GOT3 (cell line): Measurements from ENCODE around the gene ACSBG1.
A peak's percentile ranks its signal among the peaks of the same experiment; 100 is the strongest.
"Not testable (repeated sequence)": the region's sequence is repeated elsewhere in the genome, so short reads cannot be mapped to it uniquely, and the experiment has no call there.

ENCODE experiments used
- DNase-seq: peaks from one replicate; lab custom pipeline; 2025; ENCODE audit warnings: mixed read lengths; lab: John Stamatoyannopoulos, UW

ACSBG1 gene

DNA sequence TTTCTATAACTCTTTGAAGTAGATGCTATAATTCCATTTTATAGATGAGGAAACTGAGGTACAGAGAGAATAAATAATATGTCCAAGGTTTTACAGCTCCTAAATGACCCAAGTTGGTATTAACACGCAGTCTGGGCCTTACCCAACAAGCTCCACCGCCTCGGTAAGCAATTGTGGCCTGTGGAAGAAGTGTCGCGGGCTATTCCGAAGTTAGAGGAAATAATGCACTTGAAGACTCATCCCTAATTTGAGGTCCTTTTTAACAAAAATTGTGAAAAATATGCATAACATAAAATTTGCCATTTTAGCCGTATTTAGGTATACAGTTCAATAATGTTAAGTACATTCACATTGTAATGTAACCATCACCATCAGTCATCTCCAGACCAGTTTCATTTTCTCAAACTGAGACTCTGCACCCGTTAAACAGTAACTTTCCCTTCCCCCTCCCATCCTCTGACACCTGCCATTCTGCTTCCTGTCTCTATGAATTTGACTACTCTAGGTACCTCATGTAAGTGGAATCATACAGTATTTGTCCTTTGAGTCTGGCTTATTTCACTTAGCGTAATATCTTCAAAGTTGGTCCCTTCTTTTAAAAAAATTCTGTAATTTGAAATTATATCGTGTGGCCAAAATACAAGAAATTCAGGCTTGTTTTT, 67.0 kb downstream of the ACSBG1 start:
- no peak for DNase-seq

DNA sequence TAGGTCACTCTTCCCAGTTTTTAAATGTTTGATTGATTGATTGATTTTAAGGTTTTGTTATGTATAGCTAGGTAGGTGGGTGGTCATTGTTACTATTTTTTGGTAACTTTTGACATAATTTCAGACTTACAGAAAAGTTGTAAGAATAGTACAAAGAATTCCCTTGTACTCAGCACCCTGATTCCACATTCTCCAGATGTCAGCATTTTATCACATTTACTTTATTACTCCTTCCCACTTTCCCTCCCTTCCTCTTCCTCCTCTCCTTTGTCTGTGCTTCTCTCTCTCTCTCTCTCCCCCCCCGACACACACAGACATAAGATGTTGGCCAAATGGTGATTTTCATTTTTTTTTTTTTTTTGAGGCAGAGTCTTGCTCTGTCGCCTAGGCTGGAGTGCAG, 70.4 kb downstream of the ACSBG1 start:
- no peak for DNase-seq

DNA sequence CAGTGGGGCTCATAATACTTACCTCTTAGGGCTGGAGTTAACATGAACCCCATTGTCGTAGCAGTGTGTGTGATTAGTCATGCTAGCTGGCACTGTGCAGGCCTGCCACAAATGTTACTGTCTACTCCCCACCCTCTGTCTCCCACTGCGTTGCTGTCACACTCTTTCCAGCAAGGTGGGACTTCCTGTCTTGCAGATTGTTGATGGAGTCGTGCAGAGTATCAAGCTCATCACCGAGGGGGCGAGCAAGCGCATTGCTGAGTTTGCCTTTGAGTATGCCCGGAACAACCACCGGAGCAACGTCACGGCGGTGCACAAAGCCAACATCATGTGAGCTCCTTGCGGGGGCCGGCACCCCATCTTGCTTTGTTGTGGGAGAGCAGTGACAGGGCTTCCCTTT, 72.3 kb downstream of the ACSBG1 start:
- DNase-seq = no peak

DNA sequence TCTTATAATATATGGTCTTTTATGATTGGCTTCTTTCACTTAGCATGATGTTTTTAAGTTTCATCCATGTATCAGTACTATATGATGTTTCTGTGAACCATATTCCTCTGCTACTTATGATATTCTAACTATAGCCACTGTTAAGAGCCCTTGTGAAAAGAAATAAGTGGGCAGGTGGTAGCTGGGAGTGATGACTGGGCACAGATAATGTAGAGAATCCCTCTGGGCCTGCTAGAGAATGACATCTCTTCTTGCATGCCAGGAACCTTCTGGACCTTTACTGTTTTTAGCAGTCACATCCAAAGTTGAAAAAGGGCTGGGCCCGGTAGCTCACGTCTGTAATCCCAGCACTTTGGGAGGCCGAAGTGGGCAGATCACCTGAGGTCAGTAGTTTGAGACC, 75.0 kb downstream of the ACSBG1 start:
- DNase-seq = no peak

DNA sequence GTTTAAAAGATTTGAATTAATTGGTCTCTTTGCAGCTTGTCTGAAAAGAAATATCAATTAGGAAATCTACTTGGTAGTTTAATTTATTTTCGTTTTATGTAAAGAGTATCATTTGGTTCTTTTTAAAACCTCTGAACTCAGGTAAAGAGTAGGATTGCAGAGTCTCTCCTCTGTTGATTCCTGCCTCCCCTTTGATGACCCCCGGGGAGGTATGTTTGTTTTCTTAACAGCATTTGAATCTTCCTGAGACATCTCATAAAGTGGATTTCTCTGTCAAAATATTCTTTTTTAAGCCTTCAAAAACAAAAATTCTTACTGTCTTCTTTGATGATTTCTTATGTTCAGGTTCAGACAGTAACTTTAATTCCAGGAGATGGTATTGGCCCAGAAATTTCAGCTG, 77.2 kb downstream of the ACSBG1 start:
- no peak for DNase-seq

DNA sequence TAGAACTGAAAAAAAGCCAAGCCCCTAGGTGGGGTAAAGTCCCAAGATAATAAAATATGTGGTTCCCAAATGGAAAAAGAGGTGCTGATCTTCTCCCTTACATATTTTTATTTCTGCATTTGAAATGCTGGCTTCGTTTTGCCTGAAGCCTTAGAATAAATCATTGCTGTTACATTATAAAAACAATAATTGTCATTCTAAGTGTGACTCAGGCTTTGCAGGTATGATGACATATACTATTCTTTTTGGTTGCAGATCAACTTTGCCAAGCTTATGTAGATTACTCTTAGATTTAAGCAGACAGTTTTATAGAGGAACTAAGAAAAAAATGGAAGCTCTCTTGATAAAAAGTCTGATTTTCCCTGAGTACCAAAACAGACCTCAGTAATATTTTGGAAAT, 77.7 kb downstream of the ACSBG1 start:
- DNase-seq = no peak

DNA sequence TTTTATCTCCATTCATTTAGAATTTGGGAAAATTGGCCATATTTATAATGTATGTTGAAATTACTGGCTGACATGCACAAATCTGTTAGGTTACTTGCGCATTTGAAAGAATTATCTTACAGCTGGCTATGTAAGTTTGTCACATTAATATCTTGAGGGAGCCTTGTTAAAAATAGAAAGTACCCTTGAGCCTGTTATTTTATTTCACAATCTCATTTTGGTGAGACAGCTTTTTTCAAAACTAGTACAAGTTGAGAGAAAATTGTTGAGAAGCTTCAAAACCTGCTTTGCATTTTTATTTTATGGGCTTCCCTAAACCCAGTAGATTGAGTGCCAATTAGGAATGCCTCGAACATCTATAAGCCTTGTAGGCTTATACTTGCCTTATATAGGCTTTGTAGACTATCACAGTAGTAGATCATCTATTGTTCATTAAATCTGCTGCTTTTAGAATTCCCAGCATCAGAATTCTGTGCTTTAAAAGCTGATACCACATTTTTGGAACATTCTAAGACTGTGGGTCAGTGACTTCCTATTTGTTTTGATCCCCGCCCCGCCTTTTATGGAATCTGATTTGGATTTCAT, 78.9 kb downstream of the ACSBG1 start:
- DNase-seq = no peak

DNA sequence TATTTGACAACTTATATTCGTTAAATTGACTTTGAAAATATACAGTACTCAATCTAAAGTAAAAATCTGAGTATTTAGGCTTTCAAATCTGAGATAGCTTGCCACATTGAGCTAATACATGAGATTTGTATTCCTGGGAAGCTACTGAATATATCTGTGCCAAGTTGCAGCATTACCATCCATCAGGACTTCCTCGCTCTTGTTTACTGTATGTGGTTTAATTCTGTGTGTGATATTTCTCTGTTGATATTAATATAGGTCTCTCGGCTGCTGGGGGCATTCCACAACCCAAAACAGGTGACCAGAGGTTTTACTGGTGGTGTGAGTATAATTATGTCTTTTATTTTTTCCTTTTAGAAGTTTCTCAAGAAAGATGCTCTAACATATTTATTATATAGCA, 79.4 kb downstream of the ACSBG1 start:
- no peak for DNase-seq

DNA sequence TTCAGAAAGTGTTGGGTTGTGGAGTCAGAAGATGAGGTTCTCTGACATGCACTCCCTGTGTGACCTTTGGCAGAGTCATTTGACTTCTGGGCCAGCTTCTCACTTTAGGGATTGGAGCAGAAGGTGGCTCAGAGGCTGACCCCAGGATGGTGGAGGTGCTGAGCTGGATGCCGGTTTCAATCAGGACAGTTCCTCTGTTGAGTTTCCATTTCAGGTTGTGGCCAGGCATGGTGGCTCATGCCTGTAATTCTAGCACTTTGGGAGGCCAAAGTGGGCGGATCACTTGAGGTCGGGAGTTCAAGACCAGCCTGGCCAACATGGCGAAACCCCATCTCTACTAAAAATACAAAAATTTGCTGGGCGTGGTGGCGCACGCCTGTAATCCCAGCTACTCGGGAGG, 83.3 kb downstream of the ACSBG1 start:
- not testable (repeated sequence) for DNase-seq

DNA sequence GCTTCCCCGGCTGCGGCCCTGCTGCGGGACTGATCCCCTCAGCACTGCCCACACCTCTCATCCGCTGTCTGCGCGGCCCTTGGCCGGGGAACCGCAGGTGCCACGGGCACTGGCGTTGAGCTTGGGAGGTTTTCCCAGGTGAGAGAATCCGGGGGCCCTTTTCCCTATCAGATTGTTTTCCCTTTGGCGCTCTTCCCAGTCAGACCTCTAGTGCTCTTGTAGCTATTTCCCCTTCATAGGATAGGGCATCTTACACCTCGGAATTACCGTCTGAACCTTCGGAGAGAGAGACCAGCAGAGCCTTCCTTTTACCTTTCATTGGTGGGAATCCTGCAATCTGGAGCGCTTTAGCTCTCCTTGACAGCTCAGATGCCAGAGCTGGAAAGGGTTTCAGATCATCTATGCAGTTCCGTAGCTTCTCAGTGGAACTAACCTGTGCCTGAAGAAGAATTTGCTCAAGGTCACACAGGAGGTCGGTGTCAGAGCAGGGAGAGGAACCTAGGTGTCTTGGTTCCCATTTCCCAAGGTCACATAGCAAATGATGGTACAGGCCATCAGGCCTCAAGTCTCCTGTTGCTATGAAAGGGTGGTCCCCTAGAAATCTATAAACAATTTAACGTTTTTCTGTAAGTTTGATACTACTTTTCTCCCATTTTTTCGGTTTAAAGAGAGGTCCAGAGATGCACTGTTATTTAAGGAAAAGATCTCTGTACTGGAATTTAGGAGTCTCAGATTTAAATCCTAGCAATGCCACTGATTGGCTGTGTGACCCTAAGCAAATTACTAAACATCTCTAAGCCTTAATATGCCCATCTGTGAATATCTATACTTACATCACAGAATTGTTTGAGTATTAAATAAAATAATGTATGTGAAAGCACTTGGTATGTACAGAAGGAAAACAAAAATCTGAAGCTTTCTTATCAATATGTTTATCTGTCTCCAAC, 84.3 kb downstream of the ACSBG1 start:
- no peak for DNase-seq

DNA sequence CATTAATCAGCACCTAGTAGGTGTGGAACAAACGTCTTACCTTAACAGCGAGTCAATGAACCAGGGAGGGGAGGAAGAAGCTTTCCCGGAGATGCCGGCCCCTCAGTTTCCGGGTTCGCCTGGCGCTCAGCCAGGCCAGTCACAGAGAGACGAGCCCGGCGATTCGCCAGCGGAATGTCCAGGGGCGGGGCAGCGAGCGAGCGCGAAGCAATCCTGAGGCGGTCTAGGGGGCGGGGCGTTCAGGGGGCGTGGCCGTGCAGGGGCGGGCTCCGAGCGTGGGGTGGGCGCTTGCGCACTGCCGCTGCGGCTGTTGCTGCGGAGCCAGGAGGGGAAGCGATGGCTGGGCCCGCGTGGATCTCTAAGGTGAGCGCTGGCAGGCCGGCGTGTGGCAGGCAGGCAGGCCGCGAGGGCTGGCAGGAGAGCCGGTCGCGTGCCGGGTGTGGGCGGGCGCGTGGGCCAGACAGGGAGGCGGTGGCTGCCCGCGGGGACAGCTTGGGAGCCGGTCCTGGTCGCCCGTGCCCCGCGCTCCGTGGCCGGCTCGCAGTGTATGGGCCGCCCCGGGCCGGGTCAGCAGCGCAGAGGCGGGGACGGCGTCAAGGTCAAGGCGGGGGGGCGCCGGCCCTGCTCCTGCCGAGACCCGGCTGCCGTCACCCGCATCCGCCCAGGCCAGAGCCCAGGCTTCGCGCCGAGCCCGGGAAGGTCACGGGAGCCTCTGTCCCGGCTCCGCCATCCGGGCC, 85.1 kb downstream of the ACSBG1 start, which contains the start of gene IDH3A:
TSS of gene IDH3A (plus strand) at position 295 of the 737 bp plus-strand sequence. CDS start at position 337, 42 bp downstream.
- peak; percentile 96 for DNase-seq

DNA sequence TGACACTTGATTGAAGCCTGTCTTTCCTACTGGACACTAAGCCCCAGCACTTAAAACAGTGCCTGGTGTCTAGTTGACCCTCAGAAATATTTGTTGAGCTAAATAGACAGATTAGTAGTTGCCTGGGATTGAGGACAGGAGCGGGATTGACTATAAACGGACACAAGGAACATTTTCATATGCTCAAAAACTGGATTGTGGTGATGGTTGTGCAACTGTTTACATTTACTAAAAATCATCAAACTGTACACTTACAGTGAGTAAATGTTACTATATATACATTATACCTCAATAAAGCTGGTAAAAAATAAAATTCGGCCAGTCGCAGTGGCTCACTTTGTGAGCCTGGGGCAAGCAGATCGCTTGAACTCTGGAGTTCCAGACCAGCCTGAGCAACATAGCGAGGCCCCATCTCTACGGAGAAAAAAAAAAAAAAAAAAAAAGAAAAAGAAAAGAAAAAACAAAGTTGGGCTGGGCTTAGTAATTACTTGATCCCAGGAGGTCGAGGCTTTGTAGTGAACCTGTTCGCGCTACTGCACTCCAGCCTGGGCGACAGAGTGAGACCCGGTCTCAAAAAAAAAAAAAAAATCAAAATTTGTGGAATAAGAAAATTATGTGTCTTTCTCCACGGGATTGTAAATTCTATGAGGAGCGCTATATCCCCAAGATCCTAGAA, 85.8 kb downstream of the ACSBG1 start:
- no peak for DNase-seq

DNA sequence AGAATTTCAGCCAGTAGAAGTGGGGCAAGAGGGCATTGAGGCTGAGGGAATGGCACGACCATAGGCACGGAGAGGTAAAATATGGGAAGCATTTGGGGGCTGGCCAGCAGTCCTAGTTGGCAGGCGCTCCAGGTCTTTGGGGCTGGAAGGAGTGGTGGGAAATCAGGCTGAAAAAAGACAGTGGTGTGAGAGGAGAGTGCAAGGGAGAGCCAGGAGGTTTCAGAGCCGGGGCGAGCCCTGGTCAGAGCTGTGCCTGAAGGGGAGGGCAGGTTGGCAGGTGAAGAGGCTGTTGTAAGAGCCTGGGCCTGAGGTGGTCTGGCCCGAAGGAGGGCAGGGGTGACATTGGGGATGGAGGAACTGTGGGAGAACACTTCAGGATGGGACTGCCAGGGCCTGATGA, 86.8 kb downstream of the ACSBG1 start:
- no peak for DNase-seq

DNA sequence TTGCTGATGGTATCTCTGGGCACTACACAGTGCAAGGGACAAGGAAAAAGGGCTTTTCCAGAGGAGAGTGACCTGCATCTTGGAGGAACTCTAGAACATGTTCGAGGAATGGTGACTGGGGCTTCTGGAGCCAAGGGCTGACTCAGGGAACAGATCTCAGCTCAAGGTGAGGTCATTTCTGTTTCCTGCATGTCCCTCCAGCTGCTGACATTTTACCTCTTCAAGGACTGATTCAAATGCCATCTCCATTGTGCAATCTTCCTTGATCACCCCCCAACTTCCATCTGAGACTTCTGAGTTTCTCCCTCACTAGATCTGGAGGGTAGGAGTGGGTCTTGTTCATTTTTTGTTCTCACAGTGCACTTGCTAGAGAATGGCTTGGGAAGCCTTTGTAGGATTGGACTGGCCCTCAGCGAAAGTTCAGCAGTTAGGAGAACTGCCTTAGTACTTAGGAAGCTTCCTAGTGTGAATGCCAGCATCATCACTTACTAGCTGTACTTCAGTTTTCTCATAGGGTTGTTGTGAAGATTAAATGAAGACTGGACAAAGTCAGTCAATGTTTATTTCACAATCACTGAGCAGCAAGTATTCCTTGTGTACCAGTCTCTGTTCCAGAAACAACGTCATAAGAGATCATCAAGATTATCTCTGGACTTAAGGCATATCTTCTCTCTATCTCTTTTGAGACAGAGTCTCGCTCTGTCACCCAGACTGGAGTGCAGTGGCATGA, 87.8 kb downstream of the ACSBG1 start:
- no peak for DNase-seq

DNA sequence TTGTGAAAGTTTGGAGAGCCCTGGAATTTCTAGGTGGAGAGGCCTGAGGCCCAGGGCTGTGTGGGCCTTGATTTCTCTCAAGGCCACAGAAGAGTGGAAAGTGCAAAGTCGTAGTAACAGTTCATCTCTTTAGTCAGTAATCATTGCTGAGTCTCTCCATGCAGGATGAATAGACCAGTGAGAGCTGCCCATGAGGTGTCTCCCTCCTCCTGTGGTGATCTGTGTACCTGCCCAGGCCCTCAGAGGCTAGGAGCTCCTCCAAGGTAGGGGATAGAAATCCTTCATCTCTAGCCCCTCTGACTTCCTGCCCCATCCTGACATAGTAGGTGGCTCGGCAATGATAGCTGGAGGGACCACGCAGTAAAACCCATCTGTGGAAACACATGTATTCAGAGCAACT, 92.0 kb downstream of the ACSBG1 start:
- DNase-seq = no peak

DNA sequence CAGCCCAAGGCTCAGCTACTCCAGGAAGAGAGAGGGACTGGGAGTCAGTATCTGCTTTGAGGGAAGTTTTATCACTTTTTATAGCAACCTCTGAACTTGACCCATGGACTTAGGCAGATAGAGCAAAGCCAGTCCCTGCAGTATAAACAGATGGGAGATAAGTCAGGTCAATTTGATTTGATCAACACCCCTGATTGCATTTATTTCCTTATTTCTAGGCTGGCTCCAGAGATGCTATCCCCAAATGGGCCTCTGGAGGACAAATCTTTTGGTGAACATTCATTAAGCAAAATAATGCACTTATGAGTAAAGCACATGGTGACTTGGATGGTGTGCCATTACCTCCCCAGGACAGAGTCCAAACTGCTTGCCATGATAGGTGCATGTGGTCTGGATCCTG, 94.1 kb downstream of the ACSBG1 start:
- no peak for DNase-seq

DNA sequence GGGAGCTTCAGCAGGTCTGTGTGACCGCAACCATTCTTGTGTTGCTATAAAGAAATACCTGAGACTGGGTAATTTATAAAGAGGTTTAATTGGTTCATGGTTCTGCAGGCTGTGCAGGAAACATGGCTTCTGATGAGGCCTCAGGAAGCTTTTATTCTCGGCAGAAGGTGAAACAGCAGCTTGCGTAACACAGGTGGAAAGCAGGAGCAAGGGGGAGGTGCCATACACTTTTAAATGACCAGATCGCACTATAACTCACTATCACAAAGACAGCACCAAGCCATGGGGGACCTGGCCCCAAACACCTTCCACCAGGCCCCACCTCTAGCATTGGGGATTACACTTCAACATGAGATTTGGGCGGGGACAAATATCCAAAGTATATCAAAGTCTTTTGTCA, 94.8 kb downstream of the ACSBG1 start:
- no peak for DNase-seq

DNA sequence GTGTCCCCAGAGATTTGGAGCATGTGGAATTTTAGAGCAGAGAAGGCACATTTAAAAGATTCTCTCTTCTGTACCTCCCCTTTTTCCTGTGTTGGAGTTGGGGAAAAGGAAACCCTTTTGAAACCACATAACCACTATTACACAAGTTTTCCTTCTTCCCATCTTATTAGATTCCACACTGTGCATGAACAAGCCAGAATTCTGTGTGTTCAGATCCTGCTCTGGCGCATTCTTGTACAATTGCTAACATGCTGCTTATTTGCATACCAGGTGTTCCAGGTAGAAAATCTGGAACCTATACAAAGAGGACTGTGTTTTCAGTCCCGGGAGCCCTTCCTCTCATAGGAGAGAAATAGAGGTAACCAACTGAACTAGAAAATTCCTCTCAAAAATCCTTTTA, 100.6 kb downstream of the ACSBG1 start:
- no peak for DNase-seq

DNA sequence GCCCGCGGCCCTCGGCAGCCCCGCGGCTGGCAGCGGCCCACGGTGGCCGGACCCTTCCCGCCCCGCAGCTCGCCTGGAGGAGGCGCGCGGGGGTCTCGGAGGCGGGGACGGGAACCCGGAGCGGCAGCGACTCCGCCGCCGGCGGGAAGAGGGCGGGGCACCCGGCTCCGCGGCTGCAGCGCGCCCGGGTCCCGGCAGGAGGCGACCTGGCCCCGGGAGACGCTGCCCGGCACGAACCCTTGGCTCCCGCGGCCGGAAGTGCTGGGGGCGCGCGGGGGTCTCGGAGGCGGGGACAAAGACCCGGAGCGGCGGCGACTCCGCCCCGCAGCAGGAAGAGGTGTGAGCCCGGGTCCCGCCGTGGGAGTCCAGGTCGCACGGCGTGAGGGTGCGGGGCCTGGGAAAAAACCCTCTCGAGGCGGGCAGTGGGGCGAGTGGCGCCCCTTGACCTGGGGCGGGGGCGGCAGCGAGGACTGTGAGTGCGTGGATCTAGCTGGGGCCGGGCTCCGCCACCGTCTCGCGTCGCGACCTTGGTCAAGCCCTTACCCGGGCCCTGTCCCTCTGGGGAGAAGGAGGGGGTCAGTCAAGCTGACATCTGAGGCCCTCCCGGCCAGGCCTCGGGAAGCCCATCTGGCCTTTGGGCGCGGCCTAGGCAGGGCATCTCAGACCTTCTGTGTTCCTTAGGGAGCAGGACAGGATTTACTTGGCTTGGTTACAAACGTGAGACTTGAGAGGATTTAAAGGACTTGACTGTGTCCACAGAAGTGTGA, 102.9 kb downstream of the ACSBG1 start, which contains the start of gene CIB2:
TSS of gene CIB2 (minus strand) at position 151 of the 767 bp plus-strand sequence. CDS start 230 bp downstream, outside the sequence.
- DNase-seq = peak; percentile 51
